HT-29 (cell line): ENCODE measurements around the gene RNLS. TPM values are rescaled to one million over a fixed set of nuclear protein-coding genes. Genes with fewer than 3 reads are reported as not detected.
"Not testable (repeated sequence)": the region's sequence is repeated elsewhere in the genome, so short reads cannot be mapped to it uniquely, and the experiment has no call there.

Experiments
- DNase-seq: peaks from one replicate; pipeline ENCODE4 v3.0.0-alpha.2; 2015; ENCODE audit warnings: low spot score
- total RNA-seq: library from RNA; depleted of rRNA; stranded (reverse); fragments of >200 nt; shearing (Covaris generic); gene quantifications from 2 replicates; pipeline ENCODE4 v1.2.3, GENCODE V29; 2014

Gene RNLS
- total RNA-seq, 1 experiment from 2014 or later = 25.1 TPM

DNA sequence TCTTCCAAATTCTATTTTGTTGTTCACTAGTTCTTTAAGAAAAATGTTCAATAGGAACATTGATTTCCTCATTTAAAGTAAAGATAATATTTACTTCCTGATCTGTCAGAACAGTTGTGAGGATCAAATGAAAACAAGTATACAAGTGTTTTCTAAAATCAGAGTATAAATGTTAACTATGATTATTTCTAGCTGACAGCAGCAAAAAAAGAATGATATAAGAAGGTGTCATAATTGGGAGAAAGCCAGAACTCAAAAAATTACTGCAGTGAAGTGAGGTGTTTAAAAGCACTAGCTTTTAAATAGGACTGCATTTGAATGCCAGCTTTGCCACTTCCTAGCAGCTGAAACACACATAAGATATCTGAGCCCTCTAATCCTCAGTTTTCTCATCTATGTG lies 283.3 kb downstream of the RNLS start:
- no peak for DNase-seq

- no peak for DNase-seq
These were observed 286.0 kb downstream of the RNLS start for GRCh38 chr10:88297103-88297502.

- no peak for DNase-seq
These were observed 289.4 kb downstream of the RNLS start for GRCh38 chr10:88293651-88294230.

DNA sequence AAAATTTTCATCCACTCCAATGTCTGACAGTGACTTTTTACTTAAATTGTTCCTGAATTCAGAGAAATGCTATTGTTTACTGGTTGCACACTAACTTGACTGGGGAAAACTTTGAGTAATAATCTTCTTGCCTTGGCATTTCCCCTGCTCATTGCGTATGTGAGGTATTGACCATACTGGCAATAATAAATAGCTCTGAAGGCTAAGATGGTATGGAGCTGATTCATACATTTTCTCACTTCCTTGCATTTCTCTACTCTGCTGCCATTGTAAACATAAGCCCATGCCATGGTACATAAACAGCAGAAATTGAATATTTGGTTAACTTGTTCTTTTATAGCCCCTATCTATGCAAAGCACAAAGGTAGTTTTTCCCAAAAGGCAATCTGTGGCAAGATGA lies 290.0 kb downstream of the RNLS start:
- no peak for DNase-seq

- DNase-seq = no peak
These were observed 291.0 kb downstream of the RNLS start for GRCh38 chr10:88292185-88292514.

- no peak for DNase-seq
These were observed 291.6 kb downstream of the RNLS start for GRCh38 chr10:88291289-88292184.

- no peak for DNase-seq
These were observed 293.8 kb downstream of the RNLS start for GRCh38 chr10:88289342-88289741.

DNA sequence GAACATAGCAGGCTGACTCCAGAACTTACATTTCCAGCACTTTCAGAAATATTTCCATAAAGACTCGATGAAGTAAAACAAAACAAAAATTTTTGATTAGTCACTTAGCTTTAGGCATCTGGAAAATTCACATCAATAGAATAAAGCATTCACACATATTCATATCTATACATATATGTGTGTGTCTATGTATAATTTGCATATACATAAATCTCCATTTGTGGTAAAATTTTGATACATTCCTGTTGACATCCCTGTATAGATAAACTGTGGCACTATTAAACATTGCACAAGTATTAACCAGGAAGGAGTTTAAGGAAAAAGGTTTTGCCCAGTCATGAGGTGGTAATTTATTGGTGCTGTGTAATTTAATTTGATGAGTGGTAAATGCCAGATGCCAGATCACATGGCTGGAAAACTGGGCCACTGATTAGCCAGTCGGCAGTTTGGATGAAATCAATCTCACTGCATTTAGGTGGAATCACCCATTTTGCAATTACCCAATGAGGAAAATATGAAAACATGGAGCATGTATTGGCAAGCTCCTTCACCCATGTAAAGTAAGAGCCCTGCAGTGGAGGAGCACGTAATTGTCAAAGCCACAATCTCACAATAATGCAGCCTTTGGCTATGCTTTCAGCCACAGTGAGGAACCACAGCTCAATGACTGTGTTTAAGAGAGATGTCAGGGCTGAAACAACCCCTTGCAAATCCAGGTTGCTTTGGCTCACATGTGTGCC lies 294.6 kb downstream of the RNLS start:
- no peak for DNase-seq

DNA sequence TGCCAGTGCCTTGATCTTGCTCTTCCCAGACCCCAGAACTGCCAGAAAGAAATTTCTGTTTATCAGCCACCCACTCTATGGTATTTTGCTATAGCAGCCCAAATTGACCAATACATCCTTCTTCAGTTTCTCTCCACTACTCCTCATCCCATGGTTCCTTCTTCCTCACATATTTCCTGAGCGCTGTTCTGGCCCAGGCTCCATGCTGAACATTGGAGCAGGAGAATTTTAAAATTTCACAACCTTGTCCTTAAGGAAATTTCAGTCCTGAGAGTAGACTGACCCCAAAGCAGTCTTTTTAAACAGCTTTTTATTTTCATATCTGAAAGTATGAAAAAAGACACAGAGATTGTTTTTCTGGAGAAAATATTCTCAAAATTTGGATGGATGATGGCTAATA lies 297.1 kb downstream of the RNLS start:
- no peak for DNase-seq

DNA sequence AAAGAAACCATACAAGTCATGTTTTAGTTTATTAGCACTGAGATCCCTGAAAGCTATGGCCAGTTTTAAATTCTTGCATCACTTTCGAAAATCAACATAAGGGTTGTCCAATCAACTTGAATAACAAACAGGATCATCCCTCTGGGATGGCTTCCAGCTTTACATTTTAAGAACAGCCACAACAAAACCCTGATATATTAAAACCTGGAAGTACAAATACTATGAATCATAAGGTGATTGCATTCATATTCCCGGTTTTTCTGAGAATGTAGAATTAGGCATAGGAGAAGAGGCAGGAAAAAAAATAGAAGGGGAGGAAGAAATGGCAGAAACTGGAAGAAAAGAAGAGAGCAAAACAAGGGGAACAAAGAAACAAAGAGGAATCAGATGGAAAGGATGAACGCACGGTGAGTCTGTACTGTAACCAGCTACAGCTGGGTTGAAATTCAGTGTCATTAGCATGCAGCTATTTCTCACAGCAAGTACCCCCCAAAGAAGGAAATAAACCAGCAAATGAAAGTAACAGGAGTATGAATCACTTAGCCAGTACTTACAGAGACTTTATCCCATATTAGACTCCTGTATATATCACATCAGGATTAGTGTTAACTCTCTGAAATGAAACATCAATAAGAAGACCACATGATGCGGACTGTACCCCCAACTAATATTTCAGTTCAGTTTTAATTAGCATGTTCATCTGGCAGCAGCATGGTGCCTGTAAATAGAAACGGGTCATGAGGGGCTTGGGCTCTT lies 301.3 kb downstream of the RNLS start:
- DNase-seq = no peak

DNA sequence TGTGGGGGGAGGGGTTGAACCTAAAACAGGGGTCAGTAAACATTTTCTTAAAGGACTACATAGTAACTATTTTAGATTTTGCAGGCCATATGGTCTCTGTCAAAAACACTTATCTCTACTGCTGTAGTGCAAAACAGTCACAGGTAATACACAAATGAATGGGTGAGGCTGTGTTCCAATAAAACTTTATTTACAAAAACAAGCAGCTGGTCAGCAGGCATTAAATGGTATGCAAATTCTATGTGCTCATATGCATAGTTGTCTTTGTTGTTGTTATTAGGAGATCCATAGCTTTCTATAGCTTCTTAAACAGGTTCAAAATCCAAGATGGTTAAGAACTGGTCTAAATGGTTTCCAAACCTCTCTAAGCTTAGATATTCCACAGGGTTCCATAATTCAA lies 302.6 kb downstream of the RNLS start:
- no peak for DNase-seq

GRCh38 chr10:88278912-88279311 lies 304.2 kb downstream of the RNLS start:
- DNase-seq = no peak

DNA sequence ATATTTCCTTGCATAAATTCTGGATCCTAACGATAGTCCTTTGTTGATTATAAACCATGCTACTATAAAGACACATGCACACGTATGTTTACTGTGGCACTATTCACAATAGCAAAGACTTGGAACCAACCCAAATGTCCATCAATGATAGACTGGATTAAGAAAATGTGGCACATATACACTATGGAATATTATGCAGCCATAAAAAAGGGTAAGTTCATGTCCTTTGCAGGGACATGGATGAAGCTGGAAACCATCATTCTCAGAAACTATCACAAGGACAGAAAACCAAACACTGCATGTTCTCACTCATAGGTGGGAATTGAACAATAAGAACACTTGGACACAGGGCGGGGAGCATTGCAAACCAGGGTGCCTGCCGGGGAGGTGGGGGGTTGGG lies 306.2 kb downstream of the RNLS start:
- not testable (repeated sequence) for DNase-seq

- no peak for DNase-seq
These were observed 308.8 kb downstream of the RNLS start for GRCh38 chr10:88274286-88274685.

- no peak for DNase-seq
These were observed 309.6 kb downstream of the RNLS start for GRCh38 chr10:88273567-88273966.

GRCh38 chr10:88271761-88272543 lies 311.2 kb downstream of the RNLS start:
- DNase-seq = no peak

DNA sequence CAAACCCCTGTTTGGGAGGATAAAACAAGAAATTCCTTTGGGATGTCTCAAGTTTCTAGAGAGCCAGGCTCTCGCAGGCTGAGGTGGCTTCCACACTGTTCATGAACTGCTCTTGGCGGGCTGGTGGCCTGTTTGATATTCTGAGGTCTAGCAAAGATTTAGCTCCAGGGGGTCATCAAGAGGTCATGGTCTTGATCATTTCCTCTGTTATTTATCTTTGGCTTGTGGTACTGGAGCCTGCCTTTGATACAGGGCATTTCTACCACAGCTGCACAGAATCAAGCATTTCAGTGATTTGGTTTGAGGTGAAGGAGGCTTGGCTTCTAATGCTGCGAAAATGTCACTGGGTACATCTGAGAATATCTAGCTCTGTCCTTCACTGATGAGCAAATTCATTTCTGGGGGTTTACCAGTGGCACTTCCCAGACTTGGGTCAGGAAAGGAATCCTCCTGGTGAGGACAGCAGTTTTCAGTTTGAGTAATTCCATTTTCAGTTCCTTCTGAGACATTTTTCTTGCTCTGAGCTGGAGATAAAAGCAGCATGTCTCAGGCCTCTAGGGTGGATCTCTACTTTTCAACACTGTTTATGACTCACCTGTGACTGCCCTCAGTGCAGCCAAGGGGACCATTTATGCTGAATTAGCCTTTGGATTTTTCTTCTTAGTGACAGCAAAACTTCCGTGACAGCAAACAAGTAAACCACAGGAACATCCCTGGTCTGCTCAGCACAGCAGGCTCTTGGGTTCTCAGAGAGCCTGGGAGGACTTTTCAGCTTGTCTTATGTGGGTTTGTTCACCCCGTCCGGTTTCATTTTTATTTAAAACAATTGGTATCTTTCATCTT lies 312.0 kb downstream of the RNLS start:
- peak; percentile 40 for DNase-seq

DNA sequence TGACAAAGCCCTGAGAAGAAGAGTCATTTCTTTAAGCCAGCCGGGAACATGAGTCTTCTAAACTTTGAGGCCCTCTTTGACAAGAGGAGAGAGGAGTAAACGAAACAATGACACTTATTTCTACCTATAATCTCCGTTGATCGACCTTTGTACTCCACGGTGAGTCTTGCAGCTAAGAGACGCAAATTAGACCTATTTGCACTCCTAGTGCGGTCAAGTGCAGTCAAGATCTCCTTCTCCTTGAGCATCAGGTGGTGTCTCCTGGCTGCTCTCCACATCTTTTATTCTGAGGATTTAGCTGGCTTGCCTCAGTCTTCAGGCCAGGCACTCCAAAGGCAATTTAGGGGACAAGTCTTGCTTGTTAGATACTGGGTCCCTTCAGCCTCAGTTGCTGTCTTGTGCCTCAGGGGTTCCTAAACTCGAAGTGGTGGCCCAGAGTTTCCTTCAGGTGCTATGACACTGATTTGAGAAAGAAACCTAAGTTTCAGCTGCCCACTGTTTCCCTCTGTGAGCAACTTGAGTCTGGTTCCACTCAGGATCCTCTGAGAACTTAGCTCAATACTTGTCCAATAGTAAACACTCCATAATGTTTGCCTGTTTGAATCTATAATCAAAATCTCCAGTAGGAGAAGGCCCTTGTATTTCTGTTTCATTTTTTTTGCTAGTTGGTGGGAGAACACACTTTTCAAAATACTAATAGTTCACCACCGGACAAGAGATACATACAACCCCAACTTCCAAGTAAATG lies 312.9 kb downstream of the RNLS start:
- DNase-seq = no peak

- no peak for DNase-seq
These were observed 320.4 kb downstream of the RNLS start for GRCh38 chr10:88262591-88263234.
